DND-41 (cell line): ENCODE results near the gene HOXB7.

Experiments
- CTCF ChIP-seq: IDR thresholded peaks from 2 replicates; pipeline ENCODE4 v1.5.1; 2012; ENCODE audit warnings: borderline replicate concordance, low read length, moderate library complexity, mild to moderate bottlenecking; ENCODE audit not compliant: poor library complexity, severe bottlenecking; ENCODE audit errors: extremely low read depth
- EZH2 ChIP-seq: IDR thresholded peaks from 3 replicates; pipeline ENCODE4 v1.6.1; 2012; ENCODE audit warnings: borderline replicate concordance, low read depth, mild to moderate bottlenecking, moderate library complexity, low read length, inconsistent platforms; ENCODE audit not compliant: severe bottlenecking

GRCh38 chr17:48593126-48593829, 17.5 kb downstream of the HOXB7 start, which contains the start of gene HOXB5:
- no peak for TF ChIP-seq CTCF
- TF ChIP-seq EZH2, result no peak
